Measurements from ENCODE around the gene RPL14.
A peak's percentile ranks its signal among the peaks of the same experiment; 100 is the strongest.
"Not testable (repeated sequence)": the region's sequence is repeated elsewhere in the genome, so short reads cannot be mapped to it uniquely, and the experiment has no call there.

Gene RPL14

DNA sequence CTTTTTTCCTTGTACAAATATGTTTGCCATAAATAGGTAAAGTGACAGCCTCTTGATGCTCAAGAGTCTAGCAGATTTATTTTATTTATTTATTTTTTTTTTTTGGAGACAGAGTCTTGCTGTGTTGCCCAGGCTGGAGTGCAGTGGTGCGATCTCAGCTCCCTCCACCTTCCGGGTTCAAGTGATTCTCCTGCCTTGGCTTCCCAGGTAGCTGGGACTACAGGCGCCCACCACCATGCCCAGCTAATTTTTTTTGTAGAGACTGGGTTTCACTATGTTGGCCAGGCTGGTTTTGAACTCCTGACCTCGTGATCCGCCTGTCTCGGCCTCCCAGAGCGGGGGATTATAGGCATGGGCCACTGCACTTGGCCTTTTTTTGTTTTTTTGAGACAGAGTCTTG, 5.7 kb downstream of the RPL14 start:
- not testable (repeated sequence) for DNase-seq (ENCODE audit: low read depth in 2 of 2)

DNA sequence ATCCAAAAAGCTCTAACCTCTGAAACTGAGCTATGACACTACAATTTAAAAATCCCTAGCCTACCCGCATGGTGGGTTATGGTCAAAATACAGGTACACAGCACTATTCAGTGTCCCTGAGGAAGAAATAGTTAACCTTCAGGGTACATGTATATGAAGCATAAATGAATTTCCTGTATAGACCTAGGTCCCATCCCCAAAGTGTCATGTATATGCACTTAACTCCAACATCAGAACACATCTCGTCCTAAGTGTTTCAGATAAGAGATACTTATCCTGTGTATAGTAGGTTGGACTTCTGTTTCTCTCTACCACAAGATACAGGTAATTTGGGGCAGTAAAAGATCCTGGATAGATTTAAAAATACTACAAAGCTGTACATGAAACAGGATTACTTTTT, 6.4 kb downstream of the RPL14 start:
- DNase-seq (ENCODE audit: low read depth in 2 of 2): no peak

GRCh38 chr3:40464339-40465110, 7.4 kb downstream of the RPL14 start:
- DNase-seq (ENCODE audit: low read depth in 2 of 2): no peak

DNA sequence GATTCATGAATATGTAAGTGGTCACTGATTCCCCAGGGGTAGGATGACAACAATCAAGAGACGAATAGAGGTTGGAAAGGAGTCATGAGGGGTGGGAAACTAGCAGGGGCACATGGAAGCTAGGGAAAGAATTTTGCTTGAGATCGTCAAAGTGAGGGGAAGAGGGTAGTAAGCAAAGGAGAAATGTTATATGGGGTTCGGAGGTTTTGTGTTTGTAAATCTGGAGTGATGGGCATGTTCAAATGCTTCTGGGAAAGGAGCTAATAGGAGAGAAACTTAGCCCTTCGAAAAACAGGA, 7.9 kb downstream of the RPL14 start:
- no peak for DNase-seq (ENCODE audit: low read depth in 2 of 2)

DNA sequence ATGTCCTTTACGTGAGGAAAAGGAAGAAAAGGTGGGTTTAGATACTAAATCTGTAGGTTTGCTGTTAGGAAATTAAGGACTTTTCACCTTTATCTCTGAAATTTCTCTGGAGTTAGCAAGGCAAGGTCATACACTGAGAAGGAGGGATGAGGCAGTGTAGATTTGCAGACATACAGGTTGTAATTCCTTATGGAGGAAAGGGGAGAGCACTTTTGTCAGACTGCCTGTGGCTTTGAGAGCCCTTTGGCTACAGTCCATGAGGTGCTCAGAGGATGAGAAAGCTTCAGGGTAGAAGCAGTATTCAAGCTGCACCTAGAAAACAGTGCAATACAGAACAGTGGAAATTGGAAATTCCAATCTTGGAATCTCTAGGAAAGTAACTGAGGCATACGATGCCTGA, 8.3 kb downstream of the RPL14 start:
- DNase-seq (ENCODE audit: low read depth in 2 of 2): no peak

DNA sequence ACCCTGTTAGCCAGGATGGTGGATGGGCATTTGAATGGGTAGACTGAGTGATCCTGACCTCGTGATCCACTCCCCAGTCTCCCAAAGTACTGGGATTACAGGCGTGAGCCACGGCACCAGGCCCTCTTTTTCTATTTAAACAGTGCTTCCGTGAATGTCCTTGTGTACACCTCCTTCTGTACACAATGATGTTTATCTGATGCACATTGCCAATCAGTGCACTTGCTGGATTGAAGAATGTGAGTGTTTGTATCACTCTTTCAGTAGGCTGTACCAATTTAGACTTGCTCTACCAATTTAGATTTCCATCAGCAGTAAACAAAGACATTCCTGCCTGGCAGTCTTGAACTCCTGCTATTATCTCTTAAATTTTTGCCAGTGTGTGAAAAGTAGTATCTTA, 10.9 kb downstream of the RPL14 start:
- DNase-seq (ENCODE audit: low read depth in 2 of 2): no peak

GRCh38 chr3:40470701-40471100, 13.6 kb downstream of the RPL14 start:
- DNase-seq (ENCODE audit: low read depth in 2 of 2): no peak

GRCh38 chr3:40476478-40477470, 19.6 kb downstream of the RPL14 start, which contains the start of gene ZNF619:
TSS of gene ZNF619 (plus strand) at chr3:40477122. CDS start at chr3:40477980, 858 bp downstream.
- peak; percentile 32 to 40 for DNase-seq (ENCODE audit: low read depth in 2 of 2)

- no peak for DNase-seq (ENCODE audit: low read depth in 2 of 2)
Observed at GRCh38 chr3:40477666-40478065, 20.5 kb downstream of the RPL14 start.

GRCh38 chr3:40487172-40487571, 30.0 kb downstream of the RPL14 start:
- no peak for DNase-seq (ENCODE audit: low read depth in 2 of 2)

DNA sequence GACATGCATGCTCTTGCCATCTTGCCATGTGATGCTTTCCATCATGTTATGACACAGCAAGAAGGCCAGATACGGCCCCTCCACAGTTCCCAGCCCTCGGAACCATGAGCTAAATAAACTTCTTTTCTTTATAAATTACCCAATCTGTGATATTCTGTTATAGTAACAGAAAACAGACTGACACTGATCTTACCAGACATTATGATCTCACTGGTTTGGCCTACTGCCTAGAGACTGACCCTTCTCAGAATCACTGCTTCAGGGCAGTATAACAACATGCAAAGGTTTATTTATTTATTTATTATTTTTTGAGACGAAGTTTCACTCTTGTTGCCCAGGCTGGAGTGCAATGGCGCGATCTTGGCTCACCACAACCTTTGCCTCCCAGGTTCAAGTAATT, 33.8 kb downstream of the RPL14 start:
- no peak for DNase-seq (ENCODE audit: low read depth in 2 of 2)

DNA sequence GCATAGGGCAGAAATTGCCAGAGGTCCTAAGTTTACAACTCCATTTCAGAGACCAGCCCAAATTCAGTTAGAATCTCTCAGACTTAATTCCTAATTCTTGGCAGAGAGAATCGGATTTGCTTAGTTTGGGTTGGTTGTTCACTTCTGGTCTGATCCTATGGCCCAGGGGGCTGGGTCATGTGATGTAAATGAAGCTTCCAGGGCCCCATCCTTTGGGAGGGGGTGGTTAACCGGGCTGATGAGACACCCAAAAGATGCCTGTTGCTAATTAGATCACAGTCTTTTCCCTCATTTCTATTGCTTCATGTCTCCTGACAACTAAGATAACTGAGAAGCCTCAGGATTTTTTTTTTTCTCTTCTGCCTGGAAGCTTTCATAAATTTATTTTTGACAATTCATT, 37.6 kb downstream of the RPL14 start:
- no peak for DNase-seq (ENCODE audit: low read depth in 2 of 2)

- DNase-seq (ENCODE audit: low read depth in 2 of 2): no peak
Observed at GRCh38 chr3:40497288-40497687, 40.1 kb downstream of the RPL14 start.

DNA sequence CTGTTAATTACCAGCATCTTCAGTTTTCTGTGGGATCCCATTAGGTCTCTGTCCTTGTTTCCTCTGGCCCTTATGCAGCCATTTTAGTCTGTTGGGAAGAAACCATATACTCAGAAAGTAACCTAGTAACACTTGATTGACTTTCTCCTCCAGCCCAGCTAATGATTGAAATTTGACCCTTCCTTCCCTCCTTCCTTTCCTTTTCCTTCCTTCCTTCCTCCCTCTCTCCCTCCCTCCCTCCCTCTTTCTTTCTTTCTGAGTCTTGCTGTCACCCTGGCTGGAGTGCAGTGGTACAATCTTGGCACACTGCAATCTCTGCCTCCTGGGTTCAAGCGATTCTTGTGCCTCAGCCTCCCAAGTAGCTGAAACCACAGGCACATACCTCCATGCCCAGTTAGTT, 42.8 kb downstream of the RPL14 start:
- DNase-seq (ENCODE audit: low read depth in 2 of 2): no peak

DNA sequence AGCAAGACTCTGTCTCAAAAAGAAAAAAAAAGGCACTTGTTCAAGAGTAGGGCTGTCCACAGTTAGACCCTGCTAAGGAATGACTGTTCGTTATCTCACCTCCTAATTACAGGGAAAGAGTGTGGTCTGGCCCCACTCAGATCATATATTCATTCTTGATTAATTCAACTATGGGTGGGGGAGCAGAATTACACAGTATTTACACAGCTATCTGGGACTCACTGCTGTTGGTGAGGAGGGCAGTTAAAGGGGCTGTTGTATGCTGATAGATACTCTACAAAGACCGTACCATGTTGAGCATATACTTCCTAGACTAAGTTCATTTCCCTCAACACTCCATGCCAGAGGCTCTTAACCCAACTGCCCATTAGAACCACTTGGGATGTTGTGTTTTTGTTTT, 44.9 kb downstream of the RPL14 start:
- DNase-seq (ENCODE audit: low read depth in 2 of 2): no peak

GRCh38 chr3:40504636-40505430, 47.7 kb downstream of the RPL14 start:
- no peak for DNase-seq (ENCODE audit: low read depth in 2 of 2)

DNA sequence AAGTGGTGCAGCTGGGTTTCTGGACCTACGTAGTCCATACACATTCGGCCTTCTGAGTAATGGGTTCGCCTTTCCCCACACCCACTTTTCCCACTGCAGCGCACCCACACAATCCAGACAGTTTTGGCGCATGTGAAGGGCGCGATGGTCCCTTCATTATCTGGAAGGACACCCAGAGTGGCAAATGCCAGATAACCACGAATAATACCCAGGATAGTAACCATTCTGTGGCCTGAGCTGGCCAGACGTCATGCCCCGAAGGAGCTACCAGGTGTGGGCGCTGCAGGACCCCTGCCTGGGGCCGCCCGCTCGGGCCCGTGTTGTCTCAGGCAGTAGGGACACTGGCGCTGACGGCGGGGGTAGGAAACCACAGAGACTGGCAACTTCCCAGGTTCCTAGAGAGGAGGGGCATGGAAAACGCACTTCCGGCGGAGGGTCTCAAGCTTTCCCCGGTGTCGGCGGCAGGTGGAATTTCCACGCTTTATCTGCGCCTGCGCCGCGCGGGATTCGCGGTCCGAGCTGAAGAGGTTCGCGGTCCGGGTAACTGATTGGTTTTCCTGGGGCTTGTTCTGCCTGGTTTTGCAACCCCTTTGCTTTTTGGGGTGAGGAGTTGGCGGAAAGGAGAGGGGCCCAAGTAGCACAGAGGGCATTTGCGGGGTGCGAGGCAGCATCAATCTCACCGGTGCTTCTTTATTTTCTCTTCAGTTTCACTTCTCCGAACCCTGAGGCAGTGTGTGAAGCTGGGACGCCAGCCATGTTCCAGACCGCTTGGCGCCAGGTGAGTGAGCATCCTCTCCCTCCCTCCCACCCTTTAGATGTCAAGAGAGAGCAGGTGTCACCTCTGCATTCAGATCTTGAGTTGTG, 48.7 kb downstream of the RPL14 start, which contains the start of gene ZNF620:
Gene ZNF620, plus strand, starts transcription at position 441 of the 864 bp plus-strand sequence. Its CDS starts 314 bp downstream, at position 755.
- peak; percentile 41 to 47 for DNase-seq (ENCODE audit: low read depth in 2 of 2)

DNA sequence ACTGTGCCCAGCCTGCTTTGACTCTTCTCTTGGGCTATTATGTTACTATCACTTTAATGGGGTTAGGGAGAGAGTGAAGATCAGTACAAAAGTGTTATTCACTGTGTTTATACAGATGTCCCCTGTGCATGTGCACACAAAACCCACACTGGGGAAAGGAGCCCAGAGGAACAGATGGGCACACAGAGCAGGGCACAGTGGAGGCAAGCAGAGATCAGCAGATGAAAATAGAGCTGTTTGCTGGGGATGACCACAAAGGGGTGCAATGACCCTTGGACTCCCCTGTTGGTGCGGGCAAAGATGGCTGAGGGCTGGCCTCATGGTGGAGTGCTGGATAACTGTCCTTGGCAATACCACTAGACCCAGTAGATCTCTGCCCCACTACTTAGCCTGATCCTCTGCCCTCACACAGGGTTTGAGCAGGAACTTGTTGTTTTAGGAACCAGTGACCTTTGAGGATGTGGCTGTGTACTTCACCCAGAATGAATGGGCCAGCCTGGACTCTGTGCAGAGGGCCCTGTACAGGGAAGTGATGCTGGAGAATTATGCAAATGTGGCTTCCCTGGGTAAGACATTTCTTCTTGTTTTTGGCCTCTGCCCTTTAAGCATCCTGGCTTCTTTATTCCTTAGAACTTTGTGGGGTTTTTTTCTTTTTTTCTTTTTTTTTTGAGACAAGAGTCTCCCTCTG, 54.0 kb downstream of the RPL14 start:
- no peak for DNase-seq (ENCODE audit: low read depth in 2 of 2)

GRCh38 chr3:40516201-40516600, 59.1 kb downstream of the RPL14 start:
- DNase-seq (ENCODE audit: low read depth in 2 of 2): no peak

GRCh38 chr3:40518067-40518466, 60.9 kb downstream of the RPL14 start:
- DNase-seq (ENCODE audit: low read depth in 2 of 2): no peak

All from stimulated activated CD4-positive, alpha-beta T cell treated with anti-CD3 and anti-CD28 coated beads, Interleukin-12 subunit alpha, Interleukin-12 subunit beta, amount 100 ng/mL, for 24 hours (primary cell).